GM18502 (cell line): ENCODE data around the gene EXOC3.
"Not testable (repeated sequence)": the region's sequence is repeated elsewhere in the genome, so short reads cannot be mapped to it uniquely, and the experiment has no call there.

ENCODE experiments used
- ATAC-seq: cut with Tn5 transposase; IDR thresholded peaks from one replicate; pipeline ENCODE4 v1.9.1; 2021; ENCODE audit warnings: mild to moderate bottlenecking; ENCODE audit not compliant: unreplicated experiment, poor library complexity

EXOC3 gene

DNA sequence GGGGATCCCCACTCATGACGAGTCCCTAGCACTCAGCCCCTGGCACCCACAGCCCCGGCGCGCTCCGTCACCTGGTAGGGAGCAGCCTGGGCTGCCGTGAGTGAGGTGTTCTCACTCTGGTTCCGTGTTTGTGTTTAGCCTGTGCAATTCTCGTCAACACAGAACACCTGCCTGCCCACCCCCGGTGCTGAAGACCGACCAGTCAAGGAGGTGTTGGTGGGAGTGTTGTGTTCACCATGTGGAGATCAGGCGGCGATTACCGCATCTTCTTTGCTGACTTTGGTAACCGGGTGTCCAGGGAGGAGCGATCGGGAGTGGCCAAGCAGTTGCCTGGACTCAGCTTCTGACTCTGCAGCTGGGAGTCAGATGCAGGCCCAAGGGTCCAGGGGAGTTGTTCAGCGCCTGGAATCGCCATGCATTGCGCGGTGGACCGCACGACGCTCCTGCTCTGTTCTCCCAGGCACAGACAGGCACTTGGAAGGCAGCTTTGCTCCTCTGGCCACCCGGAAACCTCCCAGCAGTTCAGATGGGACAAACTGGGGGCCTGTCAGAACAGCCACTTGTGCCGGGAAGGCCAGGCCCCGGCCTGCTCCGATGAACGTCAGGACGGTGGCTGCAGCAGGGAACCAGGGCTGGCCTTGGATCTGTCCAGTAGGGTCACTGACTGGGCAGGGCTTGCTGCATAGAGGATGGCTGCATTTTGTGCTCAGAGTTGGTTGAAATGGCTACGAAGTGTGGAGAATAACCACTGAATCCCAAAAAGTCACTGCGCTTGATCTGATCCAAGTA lies 28.2 kb downstream of the EXOC3 start:
- no peak for ATAC-seq

DNA sequence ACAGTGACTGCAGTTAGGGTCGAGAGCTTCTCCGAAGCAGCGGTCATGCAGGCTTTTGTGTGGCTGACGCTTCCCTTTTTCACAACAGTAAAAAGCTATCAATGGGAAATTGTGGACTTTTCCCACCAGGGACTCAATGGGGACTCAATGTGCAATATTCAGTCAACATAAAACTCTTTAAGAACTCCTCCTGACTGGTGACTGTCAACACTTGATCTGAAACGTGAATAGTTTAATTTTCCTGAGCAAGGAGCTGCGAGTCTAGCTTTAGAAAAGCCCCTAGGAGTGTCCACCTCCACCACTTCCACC lies 28.7 kb downstream of the EXOC3 start:
- ATAC-seq, result no peak

DNA sequence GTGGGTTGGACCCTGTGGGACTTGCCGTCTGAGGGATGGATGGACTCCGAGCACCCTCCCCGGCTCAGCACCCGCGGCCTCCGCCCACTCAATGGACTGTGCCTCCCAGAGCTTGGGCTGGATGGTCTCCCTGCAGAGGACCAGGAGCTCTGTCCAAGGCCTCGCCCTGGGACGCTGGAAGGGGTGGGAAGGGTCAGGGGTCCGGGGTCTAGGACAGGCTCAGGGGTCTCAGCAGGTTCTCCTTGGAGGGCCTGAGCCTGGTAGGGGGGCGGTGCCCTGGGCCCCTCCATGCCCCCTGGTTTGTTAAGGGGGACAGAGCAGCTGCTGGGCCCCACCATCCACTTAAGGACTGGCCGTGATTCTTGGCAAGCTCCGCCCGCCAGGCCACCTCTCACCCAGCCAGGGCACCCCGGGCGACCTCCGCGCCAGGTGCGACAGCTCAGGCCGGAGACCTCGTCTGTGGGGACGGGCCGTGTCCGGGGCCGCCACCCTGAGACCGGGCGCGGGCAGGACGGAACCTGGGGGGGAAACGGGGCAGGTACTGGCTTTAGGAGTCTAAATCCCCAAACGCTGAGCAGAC lies 29.2 kb downstream of the EXOC3 start:
- peak; percentile 22 for ATAC-seq

DNA sequence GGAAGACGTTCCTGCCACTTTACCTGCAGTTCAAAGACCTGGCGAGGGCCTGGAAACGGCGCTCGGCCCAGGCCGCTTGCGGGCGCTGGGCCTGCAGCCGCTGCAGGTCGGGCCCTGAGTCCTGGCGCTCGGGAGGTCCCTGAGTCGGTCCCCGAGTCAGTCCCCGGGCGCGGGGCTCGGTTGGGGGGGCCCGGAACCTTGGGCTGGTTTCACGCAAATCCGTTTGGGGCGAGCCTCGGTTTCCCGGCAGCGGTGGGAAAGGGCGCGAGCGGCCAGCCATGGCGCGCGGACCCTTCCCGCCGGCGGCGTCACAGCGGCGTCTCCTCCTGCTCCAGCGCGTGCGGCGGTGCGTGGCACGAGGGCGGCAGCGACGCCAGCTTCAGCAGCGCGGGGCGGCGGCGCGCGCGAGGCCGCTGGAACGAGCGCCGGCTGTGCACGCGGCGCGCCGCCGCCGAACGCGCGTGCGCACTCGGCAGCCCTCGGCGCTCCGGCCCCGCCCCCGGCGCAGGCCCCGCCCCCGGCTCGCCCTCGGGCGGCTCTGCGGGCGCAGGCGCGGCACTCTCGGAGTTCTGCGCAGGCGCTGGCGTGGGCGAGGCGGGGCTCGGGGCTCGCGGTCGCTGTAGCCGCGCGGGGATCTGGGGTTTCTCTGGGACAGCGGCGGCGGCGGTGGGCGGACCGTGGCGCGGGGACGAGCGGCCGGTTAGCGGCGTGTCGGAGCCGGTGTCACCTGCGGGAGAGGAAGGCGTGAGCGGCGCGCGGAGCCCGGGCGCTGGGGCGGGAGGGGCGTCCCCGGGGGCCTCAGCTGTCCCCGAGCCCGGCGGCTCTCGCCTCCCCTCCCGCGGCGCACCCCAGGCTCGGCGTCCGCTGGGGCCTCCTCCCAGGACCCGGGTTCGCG lies 29.9 kb downstream of the EXOC3 start:
- ATAC-seq, result peak; percentile 73

DNA sequence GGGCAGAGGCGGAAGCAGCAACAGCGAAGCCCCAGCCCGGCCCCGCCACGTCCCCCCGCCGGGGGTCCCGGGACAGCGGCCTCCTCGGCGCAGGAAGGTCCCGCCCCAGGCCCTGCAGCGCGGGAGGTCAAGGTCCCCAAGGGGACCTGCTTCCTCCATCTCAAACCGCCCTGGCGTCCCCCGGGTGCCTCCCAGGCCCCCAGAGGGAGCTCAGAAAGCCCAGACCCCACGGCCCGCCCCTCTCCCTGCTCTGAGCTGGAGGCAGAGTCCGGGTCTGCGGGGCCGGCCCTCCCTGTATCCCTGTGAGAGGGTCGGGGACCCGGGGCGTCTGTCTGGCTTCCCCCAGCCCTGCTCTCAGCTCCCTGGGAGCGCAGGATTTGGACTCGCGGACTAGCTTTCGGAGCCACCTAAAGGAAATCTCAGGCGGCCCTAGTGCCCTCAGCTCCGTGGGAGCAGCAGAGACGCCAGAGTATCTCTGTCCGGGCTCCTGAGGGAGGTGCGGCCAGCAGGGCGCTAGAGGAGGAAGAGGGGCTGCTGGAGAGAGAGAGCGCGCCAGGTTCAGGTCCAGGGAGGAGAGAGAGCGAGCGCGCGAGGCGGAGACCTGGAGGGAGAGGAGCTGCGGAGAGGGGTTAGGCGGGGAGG lies 30.7 kb downstream of the EXOC3 start:
- ATAC-seq, result peak; percentile 28

DNA sequence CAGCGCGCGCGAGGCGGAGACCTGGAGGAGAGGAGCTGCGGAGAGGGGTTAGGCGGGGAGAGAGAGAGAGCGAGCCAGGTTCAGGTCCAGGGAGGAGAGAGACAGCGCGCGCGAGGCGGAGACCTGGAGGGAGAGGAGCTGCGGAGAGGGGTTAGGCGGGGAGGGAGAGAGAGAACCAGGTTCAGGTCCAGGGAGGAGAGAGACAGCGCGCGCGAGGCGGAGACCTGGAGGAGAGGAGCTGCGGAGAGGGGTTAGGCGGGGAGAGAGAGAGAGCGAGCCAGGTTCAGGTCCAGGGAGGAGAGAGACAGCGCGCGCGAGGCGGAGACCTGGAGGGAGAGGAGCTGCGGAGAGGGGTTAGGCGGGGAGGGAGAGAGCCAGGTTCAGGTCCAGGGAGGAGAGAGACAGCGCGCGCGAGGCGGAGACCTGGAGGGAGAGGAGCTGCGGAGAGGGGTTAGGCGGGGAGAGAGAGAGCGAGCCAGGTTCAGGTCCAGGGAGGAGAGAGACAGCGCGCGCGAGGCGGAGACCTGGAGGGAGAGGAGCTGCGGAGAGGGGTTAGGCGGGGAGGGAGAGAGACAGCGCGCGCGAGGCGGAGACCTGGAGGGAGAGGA lies 31.4 kb downstream of the EXOC3 start:
- ATAC-seq, result not testable (repeated sequence)

DNA sequence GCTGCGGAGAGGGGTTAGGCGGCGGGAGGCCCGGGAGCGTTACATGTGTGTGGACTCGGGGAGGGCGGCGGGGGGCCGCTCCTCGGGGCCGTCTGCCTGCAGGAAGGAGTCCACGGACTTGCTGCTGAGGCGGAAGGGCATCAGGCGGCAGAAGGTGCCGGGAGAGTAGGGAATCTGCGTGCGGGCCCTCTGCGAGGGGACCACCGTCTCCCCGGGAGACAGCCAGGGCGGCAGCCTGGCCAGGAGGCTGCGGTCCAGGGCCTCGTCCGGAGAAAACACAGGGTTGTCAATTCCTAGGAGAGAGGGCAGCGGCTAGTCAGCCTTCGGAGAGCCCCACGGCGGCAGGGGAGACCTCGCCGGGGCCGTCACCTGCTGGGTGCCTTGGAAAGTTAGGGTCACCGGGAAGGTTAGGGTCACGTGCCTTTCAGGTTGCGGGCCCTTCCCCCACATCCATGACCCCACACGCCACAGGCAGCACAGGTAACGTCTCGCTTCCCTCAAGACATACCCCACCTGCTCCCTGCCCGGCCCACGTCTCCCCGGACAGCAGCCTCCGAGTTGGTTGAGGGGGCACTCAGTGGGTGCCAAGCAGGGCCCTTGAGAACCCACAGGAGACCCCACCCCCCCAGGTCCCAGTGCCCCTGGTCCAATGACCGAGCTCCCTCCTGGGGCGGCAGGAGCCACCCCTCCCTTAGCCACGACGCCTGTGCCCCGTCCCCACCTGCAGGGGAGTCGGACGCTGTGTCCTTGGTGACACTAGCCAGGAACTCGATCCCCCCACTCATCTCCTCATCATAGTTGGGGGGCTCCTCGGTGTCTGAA lies 32.1 kb downstream of the EXOC3 start:
- no peak for ATAC-seq

DNA sequence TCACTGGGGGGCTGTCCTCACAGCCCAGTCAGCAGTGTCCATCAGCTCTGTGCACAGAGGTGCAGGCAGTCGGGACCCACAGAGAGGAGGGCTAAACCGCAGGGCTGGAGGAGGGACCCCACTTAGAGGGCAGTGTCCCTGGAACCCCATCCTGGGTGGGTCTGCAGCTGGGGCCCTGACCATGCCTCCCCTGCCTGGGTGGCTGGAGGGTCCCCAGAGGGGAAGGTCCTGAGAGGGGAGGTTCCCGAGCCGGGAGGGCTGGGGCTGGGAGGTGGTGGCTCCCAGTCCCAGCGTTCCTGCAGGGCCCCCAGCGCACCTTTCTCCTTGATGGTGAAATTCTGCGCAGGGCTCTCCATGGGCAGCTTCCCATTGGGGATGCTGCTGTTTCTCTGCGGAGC lies 32.7 kb downstream of the EXOC3 start:
- ATAC-seq, result no peak

DNA sequence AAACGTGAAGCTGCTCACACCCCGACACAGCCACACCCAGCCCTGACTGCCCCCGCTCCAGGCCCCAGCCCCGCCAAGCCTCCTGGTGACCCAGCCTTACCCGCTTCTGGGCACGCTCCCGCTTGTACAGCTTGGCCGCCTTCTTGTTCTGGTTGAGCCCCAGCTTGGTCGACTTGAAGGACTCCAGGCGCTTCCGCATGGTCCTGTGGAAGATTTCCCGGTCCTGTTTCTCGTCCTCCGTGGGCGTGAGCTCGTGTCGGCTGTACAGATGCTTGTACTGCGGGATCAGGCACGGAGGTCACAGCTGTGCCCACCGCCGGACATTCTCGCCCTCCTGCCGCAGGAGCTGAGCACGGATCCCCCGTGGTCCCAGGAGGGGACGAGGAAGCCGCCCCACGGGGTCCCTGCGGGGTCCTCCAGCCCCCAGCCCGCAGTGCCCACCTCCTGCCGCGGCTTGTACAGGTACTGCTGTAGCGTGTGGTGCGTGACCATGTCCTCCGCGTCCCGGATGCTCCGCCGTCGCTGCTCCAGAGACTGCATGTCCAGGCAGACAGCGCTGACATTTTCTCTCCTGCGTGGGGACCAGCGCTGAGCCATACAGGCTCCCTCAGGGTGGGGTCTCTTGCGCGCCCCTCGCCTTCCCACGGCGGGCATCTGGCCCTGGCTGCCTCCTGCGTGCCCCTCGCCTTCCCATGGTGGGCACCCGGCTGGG lies 33.3 kb downstream of the EXOC3 start:
- ATAC-seq, result no peak

DNA sequence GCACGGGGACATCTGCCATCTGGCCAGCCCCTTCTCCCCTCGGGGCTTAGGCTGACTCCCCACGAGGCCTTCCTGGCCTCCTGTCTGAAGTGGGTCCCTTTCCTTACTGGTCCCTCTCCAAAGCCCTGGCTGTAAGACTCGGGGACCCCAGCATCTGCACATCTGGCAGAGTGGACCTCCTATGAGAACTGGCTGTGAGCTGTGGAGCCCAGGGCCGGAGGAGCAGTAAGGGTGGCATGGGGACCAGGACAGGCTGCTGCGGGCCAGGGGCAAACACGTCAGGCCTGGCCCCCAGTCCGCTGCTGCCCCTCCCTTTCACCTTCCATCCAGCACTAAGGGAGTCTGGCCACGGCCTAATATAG lies 33.8 kb downstream of the EXOC3 start:
- no peak for ATAC-seq

DNA sequence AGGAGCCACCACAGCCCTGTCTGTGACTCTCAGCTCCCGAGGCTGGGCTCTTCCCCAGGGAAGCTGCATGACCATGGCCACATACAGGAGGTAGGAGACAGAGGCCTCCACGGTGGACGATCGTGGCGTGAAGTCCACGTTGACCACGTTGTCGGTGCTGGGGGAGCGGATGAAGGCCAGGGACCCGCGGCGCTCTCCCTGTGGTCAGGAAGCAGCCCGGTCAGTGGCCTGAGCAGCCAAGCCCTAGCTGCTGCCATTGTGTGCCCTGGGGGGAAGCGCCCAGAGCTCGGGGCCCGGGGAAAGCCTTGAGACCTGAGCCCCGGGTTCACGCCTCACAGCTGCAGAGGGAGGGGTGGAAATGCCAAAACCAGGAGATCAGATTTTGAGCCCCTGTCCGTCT lies 34.3 kb downstream of the EXOC3 start:
- ATAC-seq, result no peak

DNA sequence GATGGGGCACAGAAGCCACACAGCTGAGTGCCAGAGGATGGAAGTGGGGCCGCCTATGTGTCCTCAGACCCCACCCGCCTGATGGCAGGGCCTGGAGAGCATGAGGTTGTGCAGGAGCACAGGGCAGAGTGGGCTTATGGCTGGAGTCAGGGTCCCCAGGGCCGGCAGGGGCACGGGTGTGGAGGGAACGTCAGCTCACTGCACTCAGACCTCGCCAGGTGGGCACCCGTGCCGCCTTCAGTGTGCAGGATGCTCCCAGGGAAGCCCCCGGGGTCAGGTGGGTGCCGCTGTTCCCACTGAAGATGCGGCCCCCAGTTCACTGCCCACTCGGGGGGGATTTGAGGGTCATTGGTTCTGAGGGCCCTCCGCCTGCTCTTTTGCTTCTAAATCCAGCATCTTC lies 34.9 kb downstream of the EXOC3 start:
- ATAC-seq, result no peak

DNA sequence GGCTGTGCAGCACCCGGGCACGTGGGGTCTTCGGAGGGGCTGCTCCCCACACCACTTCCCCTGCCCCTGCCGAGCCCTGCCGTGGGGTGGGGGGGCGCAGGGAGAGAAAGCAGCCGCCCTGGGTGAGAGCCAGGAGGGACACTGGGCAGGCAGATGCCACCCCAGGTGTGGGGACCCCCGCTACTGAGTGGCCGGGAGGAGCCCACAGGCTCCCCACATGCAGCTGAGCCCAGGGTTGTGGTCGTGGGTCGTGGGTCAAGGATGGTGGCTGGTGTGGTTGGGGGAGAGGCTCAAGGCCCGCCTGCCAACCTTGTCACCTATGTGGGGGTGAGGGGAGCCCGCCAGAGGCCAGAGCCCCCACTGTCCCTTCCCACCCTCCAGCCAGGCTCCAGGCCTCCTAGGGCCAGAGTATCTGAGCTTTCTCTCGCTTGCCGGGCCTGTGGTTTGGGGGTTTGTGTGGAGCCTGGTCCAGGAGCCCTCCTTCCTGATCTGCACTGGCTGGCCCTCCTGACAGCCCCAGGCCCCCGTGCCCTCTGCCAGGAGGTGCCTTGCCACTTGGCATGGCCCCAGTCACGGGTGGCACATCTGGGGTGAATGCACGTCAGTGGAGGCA lies 35.5 kb downstream of the EXOC3 start:
- ATAC-seq, result no peak

DNA sequence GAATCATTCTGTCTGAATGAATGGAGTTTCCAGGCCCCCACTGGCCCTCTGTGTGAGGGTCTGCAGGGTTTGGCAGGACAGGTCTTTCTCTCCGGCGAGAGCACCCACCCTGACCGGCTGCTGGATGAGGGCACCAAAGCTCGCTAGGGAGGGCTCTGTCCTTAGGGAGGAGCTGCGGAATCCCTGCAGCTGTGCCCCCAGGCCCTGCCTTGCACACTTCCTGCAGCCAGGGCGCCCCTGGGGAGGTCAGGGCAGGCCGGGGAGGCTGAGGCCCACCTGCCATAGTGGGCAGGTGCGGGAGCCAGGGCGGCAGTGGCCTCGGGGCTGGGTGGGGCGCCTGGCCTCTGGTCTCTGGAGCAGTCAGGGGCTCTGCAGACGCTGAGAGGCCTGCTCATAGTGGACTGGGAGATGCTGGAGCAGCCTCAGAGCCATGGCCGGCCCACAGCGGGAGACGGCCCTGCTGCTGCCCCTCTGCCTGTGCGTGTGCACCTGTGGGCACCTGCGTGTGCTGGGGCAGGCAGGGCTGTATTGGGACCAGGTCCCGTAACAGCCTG lies 36.1 kb downstream of the EXOC3 start:
- ATAC-seq, result no peak

DNA sequence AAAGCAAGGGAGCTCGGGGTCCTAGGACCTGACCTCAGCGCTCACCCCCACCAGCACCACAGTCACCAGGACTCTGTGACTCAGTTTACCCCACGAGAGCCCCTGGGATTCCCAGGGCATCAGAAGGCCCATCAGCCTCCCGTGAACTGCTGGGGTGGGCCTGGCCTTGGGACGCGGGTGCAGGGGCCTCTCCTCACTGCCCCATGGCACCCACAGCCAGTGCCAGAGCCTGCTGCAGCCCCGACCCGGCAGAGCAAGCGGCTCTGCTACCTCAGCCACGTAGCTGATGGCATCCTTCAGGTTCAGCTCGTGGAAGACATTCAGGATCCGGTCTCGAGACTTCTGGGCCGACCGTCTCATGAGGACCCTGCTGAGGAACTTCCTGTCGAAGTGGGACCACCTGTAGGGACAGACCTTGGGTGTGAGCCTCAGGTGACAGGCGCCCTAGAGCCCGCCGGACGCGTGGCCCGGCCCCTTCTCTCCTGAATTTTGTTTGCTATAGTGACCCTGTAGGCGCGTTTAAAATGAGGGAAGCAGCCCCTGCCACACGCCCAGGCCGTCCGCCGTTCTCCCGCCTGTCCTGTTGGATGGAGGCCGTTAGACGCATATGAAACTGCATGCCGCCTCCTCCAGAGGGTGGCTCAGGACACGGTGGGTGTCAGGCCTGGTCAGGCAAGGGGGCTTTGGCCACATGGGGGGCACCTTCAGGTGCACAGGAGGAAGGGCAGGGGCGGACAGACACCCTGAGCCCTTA lies 36.8 kb downstream of the EXOC3 start:
- ATAC-seq, result no peak

DNA sequence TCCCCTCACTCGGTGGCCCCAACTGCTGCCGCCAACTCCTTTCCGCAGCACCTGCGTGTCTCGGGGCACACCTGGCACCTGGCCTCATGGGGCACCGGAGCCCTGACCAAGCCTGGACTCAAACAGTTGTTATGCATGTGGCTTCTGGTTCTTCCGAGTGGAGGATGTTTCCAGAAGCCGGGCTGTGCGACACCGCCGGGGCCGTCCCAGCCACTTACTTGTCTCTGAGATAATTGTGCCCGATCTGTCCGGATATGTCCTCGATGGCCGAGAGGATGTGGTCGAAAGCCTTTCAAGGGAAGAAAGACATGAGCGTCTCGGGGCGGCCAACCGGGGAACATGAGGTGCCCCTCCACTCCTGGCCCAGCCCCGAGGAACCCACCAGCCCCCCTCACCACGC lies 38.4 kb downstream of the EXOC3 start:
- no peak for ATAC-seq

DNA sequence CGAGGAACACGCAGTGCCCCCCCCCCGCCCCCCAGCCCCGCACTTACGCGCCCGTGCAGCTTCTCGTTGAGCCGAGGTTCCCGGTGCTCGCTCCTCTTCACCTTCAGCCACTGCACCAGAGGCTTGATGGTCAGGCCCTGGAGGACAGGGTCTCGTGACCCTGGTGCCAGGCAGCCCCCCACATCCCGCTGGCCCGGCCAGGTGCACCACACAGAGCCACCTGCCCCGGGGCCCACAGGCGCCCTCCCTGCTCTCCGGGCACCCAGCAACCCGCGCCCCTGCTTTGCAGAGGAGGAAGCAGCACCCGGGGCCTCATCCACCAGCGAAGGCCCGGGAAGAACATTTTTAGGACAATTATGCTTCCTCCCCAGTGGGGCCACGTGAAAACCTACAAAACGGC lies 39.0 kb downstream of the EXOC3 start:
- no peak for ATAC-seq

DNA sequence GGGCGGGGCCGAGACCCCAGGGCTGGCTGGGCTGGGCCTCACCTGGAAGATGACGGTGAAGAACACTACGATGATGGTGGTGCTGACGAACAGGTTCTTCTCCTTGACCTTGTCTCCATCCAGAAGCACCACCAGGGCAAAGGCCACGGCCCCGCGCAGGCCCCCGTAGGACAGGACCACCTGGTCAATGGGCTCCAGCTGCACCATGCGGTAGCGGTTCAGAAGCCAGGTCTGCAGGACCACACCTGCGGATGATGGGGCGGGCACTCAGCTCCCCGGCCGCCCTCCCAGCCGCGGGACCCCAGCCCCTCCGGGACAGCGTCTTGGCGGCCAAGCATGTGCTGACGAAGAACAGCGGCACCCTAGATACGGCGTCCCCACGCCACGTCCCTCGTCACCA lies 39.5 kb downstream of the EXOC3 start:
- ATAC-seq, result no peak
